ENCODE data around the gene TIMP4. TPM values are rescaled to one million over a fixed set of nuclear protein-coding genes. Genes with fewer than 3 reads are reported as not detected.

The TIMP4 gene
- total and polyA plus RNA-seq, 11 donors: 3.0 to 57.9 (median 18.6) TPM

DNA sequence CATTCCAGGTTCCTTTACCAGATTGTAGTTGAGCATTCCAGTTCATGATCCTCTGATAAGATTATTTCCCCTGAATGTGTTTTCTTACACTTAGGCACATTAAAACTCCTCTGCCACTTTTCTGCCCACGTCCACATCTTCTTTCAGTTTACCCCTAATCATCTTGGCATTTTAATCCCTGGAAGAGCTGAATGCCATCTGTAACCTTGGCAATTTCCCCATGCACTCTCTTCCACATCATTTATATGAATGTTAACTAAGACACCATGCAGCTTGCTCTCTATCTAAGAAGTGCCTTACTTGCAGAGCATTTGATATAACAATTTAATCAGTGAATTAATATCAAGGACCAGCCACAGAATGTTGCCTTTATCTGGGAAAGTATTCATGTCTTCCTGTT is 25.8 kb downstream of the TIMP4 start:
- no peak for ATAC-seq
- WGBS, 4 donors: 24 to 34% (median 32%) methylated on average over 1 of the region's 1 CpG
- intact Hi-C loops (cut with DNase I): loop anchor here in 7 of 10 donors (5.0 to 10.0 kb wide), 5 partner anchors 142 to 592 kb away; partner anchors contain the start of gene PPARG (in 3 of the 7)
- Histone ChIP-seq H3K27me3 (peaks cover 0 to 18% (median 0%) of the 10 kb centered on the region in 9 donors), H3K27ac (no peak overlapping the region), H3K4me1 (peaks cover 0 to 6% (median under 1%) of the 10 kb centered on the region in 12 donors), H3K4me3 (no peak overlapping the region), H3K9me3 (no peaks in the 10 kb centered on the region), H3K36me3 (no peaks in the 10 kb centered on the region)
- TF ChIP-seq, protein P1, sequence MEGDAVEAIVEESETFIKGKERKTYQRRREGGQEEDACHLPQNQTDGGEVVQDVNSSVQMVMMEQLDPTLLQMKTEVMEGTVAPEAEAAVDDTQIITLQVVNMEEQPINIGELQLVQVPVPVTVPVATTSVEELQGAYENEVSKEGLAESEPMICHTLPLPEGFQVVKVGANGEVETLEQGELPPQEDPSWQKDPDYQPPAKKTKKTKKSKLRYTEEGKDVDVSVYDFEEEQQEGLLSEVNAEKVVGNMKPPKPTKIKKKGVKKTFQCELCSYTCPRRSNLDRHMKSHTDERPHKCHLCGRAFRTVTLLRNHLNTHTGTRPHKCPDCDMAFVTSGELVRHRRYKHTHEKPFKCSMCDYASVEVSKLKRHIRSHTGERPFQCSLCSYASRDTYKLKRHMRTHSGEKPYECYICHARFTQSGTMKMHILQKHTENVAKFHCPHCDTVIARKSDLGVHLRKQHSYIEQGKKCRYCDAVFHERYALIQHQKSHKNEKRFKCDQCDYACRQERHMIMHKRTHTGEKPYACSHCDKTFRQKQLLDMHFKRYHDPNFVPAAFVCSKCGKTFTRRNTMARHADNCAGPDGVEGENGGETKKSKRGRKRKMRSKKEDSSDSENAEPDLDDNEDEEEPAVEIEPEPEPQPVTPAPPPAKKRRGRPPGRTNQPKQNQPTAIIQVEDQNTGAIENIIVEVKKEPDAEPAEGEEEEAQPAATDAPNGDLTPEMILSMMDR (IDR thresholded peaks at IDR 0.05): no peak
- no peak for TF ChIP-seq POLR2A (IDR thresholded peaks at IDR 0.05)
- no peak for DNase-seq

DNA sequence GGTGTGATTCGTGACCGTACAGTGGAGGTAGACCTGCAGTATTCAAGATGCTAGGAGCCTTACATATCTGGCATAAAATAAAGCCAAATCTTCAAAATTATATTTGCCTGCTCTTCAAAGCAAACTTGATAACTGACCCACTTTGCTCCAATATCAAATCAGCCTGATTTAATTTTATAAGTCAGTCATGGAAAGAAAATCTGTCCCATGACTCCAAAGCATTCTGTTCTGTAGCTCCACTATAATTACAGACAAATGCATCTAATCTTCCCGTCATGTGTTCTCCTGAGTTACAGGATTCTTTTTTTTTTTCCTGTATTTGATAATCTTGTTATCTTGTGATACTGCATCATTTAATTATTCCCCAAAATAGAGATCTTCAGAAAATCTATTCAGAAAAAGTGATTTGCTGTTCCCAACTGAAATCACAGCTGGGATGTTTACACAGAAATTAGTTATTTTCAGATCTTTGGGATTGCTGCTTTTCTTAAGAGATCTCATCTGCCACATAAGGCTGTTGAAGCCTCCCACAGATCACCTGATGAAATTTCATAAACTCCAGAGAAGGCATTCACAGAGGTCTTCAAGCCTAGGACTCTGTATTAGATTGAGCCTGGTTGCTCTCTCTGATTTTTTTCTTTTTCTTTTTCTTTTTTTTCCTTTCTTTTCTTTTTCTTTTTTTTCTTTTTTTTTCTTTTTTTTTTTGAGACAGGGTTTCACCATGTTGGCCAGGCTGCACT is 27.2 kb downstream of the TIMP4 start:
- TF ChIP-seq POLR2A (IDR thresholded peaks at IDR 0.05): no peak
- Histone ChIP-seq H3K27ac (no peak overlapping the region), H3K36me3 (no peaks in the 10 kb centered on the region), H3K4me3 (no peak overlapping the region), H3K4me1 (peaks cover 0 to 4% (median 0%) of the 10 kb centered on the region in 12 donors), H3K9me3 (no peaks in the 10 kb centered on the region), H3K27me3 (peaks cover 0 to 18% (median 0%) of the 10 kb centered on the region in 9 donors)
- intact Hi-C loops (cut with DNase I): loop anchor here in 7 of 10 donors (5.0 to 10.0 kb wide), 5 partner anchors 143 to 593 kb away; partner anchors contain the start of gene PPARG (in 3 of the 7)
- ATAC-seq: no peak
- no peak for DNase-seq
- 79 to 86% (median 83%) methylated on average over 3 of the region's 3 CpGs for WGBS, 4 donors

DNA sequence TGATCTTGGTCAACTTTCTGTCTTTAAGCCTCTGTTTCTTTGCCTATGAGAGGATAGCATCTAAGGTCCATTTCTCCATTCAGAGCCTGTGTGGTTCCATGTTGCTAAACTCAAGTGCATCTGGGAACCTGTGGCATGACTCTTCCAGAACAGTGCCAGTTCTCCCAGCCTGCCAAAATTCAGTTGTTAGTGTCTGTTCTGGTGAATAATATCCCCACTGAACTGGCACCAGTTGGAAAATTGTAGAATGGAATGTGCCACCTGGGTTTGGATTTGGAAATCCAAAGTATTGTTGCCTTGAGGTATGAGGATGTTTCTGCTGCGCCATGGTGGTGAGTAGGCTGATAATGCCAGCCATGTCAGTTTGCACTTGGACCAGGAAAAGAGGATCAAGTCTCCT is 31.3 kb downstream of the TIMP4 start:
- WGBS, 4 donors: 87 to 98% (median 95%) methylated on average over 1 of the region's 1 CpG
- H3K27me3 ChIP-seq: peaks cover 0 to 18% (median 0%) of the 10 kb centered on the region in 9 donors
- no peaks in the 10 kb centered on the region for H3K36me3 ChIP-seq
- TF ChIP-seq, protein P1 (IDR thresholded peaks at IDR 0.05): no peak
- TF ChIP-seq POLR2A (IDR thresholded peaks at IDR 0.05): no peak
- no peaks in the 10 kb centered on the region for H3K4me1 ChIP-seq
- intact Hi-C loops (cut with DNase I): no loop called here
- no peak for DNase-seq
- no peaks in the 10 kb centered on the region for H3K9me3 ChIP-seq
- no peak overlapping the region for H3K4me3 ChIP-seq
- no peak overlapping the region for H3K27ac ChIP-seq
- ATAC-seq: no peak

DNA sequence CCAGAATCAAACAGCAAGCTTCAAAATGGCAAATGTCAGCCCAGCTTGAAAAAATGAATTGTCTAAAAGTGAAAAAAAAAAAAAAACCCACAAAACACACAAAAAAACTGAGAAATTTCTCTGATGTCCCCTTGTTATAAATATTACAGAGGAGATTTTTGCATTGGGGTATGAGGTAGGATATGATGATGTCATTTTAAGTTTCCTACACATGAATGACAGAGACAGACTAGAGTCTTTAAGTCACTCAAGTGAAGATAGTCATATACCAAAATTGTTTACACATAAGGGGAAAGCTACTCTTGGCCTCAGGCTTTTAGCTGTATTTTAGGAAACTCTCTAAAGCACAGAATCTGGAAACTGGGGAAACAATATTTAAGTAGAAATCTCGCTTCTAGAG is 32.9 kb downstream of the TIMP4 start:
- Histone ChIP-seq H3K4me1 (no peaks in the 10 kb centered on the region), H3K9me3 (no peaks in the 10 kb centered on the region), H3K27ac (no peak overlapping the region), H3K4me3 (no peak overlapping the region), H3K27me3 (peaks cover 0 to 14% (median 0%) of the 10 kb centered on the region in 9 donors), H3K36me3 (no peaks in the 10 kb centered on the region)
- WGBS, 4 donors: 84 to 90% (median 86%) methylated on average over 1 of the region's 1 CpG
- no peak for ATAC-seq
- intact Hi-C loops (cut with DNase I): no loop called here
- no peak for TF ChIP-seq POLR2A (IDR thresholded peaks at IDR 0.05)
- TF ChIP-seq, protein P1 (IDR thresholded peaks at IDR 0.05): no peak
- DNase-seq: no peak
